HG02973 (cell line): ENCODE data around the gene RPS14.
"Not testable (repeated sequence)": the region's sequence is repeated elsewhere in the genome, so short reads cannot be mapped to it uniquely, and the experiment has no call there.

Experiments used
- ATAC-seq: cut with Tn5 transposase; IDR thresholded peaks from one replicate; pipeline ENCODE4 v1.9.1; 2021; ENCODE audit warnings: moderate library complexity; ENCODE audit not compliant: unreplicated experiment

The RPS14 gene

DNA sequence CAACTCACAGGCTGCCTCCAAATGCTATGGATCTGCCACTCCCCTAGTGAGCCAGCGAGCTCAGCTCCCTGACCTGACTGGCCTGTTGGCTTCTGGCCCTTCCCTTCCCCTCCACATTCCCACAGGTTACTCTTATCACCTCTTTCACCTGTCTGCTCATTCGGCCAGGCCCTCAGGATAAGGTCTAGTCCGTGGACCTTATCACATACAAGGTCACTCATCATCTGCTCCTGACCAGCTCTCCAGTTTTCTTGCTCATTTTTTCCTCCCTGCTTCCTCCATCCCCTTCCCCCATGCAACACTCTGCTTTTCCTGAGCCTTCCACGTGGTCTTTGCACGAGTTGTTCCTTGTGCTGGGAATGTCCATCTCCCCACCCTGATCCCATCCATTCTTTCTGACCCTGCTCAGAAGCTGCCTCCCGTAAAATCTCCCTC lies 32.5 kb upstream of the RPS14 start:
- ATAC-seq: no peak

DNA sequence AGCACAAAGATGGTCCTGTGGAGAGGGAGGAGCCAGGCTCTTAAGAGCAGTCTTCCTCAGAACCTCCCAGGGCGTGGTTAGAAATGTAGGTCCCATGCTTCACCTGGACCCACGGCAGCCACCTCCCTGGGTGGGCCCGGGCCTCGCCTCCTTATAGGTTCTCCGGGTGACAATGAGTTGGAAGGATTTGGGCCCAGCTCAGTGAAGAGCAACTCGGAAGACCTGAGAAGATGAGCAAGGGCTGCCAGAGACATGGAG lies 32.1 kb upstream of the RPS14 start:
- no peak for ATAC-seq

DNA sequence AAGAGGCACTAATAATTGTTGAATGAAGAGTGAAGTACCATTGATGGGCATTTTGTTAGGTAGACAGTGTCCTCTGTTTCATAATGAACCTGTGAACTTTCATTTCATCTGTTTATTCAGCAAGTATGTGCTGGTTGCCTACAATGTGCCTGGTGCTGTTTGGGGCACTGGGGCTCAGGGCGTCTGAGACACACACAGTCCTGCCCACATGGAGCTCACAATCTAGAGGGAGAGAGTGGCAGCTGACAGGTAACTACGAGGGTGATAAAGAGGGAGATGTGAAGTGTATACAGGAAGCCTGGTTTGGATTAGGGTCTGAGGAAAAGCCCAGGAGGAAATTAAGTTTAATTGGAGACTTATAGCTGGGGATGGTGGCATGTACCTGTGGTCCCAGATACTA lies 29.9 kb upstream of the RPS14 start:
- no peak for ATAC-seq

DNA sequence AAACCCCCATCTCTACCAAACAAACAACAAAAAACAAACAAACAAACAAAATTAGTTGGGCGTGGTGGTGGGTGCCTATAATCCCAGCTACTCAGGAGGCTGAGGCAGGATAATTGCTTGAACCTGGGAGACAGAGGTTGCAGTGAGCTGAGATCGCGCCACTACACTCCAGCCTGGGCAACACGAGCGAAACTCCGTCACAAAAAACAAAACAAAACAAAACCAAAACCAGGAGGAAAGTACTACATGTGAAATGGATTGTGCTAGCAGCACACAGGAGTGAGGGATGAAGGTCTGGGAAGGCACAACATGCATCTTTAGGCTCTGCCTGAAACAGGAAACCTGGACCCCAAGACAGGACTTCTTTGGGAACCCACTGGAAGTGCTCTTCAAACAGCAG lies 27.0 kb upstream of the RPS14 start:
- not testable (repeated sequence) for ATAC-seq

GRCh38 chr5:150473673-150474358 lies 24.3 kb upstream of the RPS14 start:
- no peak for ATAC-seq

- ATAC-seq: no peak
Measured at GRCh38 chr5:150469718-150470469, 20.4 kb upstream of the RPS14 start.

DNA sequence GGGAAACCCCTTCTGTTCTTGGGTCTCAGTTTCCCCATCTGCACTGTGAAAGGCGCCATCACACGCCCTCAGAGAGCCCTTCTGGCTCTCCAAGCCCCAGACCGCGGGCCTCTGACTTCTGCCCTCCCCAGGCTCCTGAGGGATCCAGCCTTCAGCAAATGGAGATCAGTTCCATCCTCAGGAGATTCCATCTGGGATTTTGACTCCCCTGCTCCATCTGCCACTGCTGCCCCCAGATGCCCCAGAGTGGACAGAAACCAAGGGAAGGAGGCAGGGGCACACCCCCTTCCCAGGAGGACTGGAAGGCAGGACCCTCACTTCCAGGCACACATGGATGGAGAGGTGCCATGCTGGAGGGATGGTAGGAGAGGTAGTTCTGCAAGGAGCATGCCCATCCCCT lies 18.7 kb upstream of the RPS14 start:
- ATAC-seq: no peak

DNA sequence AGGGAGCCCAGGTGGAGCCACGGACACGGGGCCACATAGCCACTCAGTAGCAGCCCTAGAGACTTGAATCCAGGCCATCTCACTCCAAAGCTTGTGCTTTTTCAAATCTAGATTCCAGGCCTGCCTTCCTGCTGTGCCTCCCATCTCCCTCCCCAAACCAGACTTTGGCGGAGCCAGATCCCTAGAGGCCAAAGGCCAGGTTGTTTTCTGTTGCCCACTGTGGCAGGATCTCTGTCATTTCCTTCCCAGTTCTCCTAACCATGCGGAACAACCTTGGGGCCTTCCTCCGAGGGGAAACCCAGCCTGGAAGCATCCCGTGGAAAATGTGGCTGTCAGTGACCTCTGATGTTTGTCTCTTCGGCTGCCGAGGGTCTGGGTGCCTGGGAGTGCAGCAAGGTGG lies 16.4 kb upstream of the RPS14 start:
- ATAC-seq: no peak

DNA sequence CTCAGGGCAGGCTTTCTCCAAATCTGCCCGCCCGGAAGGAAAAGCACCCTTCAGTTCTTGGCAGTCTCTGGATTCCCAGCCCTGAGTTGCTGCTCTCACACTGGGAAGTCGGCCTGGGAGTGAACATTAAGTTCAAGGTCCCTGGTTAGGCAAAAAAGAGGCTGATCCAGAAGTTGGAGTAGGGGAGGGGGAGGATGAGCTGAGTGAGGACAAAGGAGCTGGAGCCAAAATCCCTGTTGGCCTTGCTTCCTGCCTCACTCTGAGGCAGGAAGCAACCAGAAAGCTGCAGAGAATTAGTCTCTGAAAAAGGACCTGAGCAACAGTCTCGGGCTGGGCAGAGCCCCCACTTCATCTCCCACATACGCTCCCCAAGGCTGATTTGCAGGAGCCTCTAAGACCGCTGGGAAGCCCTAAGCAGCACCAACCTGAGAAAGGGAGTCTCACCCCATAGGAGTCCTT lies 15.0 kb upstream of the RPS14 start:
- no peak for ATAC-seq

DNA sequence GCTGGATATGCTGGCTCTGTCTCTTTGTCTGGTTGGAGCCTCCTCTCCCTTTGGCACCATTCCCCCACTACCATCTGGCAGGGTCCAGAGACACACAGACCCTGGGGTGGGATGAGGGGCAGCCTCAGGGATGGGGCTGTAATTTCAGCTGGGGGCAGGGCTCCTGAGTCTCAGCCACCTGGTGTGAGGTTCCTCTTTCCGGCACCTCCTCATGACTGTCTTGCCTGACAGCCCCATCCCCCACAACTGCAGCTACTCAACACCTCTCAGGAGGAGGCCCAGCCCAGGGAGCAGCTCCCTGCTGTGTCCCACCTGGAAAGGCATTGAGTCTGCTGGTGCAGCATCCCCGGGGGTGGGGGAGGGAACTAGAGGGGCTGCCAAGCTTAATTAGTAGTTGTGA lies 11.7 kb upstream of the RPS14 start:
- peak; percentile 84 for ATAC-seq

DNA sequence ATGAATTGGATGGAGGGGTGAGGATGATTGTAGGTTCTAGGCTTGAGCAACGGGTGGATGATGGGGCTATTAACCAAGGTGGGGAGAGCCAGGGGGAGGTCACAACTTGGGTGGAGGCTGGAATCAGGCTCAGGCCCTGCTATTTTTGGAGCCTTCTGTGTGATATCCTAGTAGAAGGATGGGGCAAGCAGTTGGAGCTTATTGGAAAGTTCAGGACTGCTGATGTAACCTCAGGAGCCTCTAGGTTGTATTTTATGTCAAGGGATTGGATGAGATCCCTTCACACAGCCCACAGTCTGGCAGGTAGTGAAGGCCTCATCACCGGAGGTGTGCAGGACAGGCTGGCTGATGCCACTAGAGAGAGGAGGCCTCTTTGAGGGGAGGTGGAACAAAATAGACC lies 11.2 kb upstream of the RPS14 start:
- no peak for ATAC-seq

GRCh38 chr5:150458802-150459557 lies 9.4 kb upstream of the RPS14 start:
- no peak for ATAC-seq

- no peak for ATAC-seq
Measured at GRCh38 chr5:150457562-150458240, 8.2 kb upstream of the RPS14 start.

- ATAC-seq: no peak
Measured at GRCh38 chr5:150457121-150457520, 7.6 kb upstream of the RPS14 start.

GRCh38 chr5:150454492-150455229 lies 5.1 kb upstream of the RPS14 start:
- ATAC-seq: no peak

DNA sequence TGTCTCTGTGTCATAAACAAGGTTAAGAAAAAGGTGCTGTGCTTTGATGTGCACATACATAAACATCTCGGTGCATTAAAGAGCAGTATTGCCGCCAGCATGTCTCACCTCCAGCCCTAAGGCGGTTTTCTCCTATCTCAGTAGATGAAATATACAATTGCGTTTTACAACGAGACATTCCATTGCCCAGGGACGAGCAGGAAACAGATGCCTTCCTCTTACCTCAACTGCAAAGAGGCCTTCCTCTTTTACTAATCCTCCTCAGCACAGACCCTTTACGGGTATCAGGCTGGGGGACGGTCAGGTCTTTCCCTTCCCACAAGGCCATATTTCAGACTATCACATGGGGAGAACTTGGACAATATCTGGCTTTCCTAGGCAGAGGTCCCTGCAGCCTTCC lies 4.5 kb upstream of the RPS14 start:
- ATAC-seq: not testable (repeated sequence)

DNA sequence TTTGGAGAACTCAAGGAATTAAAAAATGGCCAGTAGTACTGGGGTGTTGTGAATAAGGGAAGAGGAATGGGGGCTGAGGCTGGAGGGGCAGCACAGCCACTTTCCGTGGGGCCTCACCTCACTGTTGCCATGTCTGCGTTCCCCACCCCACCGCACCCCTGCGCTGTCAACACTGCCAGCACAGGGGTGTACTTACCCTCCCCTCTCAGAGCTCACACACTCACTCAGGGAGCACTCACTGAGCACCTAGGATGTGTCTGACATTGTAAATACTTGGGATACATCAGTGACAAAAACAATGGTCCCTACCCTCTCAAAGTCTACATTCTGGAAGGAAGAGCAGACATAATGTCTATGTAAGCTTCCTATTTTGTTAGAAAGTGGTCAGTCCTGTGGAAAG lies 3.4 kb upstream of the RPS14 start:
- ATAC-seq: no peak

GRCh38 chr5:150451594-150451993 lies 2.1 kb upstream of the RPS14 start:
- no peak for ATAC-seq

- peak; percentile 35 for ATAC-seq
Measured at GRCh38 chr5:150448952-150449516, 505 bp downstream of the RPS14 start.

DNA sequence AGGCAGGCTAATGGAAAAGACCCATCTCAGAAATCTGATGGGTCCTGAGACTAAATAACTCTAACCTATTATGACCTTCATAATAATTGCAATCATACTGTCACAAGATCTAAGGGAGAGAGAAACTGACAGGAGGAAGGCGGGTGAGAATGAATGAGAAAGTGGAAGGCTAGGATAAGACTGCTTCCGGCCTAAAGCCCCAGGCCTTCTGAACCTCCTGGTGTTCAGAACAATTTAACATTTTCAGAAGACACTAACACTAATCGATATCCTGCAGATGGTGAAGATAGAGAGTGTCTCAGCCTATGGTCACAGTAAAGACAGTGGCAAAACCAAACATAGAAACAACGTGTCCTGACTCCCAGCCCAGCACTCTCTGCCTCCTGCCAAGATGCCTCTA lies 1.2 kb downstream of the RPS14 start:
- ATAC-seq: no peak
